HepG2 (cell line): ENCODE results near the gene FAM83C. TPM values are rescaled to one million over a fixed set of nuclear protein-coding genes. Genes with fewer than 3 reads are reported as not detected.

Source experiments
- BATF2 ChIP-seq: sonication (generic); formaldehyde crosslinking; IDR thresholded peaks from 2 replicates; pipeline ENCODE4 v1.8.0; 2022; ENCODE audit warnings: mild to moderate bottlenecking, missing genetic modification reagents, moderate library complexity
- DBP ChIP-seq: sonication (generic); formaldehyde crosslinking; IDR thresholded peaks from 2 replicates; pipeline ENCODE4 v1.4.0; 2020; ENCODE audit warnings: missing genetic modification reagents; ENCODE audit errors: not compliant biosample characterization
- DMTF1 ChIP-seq: sonication (generic); formaldehyde crosslinking; IDR thresholded peaks from 2 replicates; pipeline ENCODE4 v1.4.0; 2020; ENCODE audit warnings: mild to moderate bottlenecking, missing genetic modification reagents
- FLYWCH1 ChIP-seq: sonication (generic); formaldehyde crosslinking; IDR thresholded peaks from 2 replicates; pipeline ENCODE4 v1.8.1; 2023; ENCODE audit warnings: mild to moderate bottlenecking, missing genetic modification reagents
- FOXA3 ChIP-seq: IDR thresholded peaks from 2 replicates; pipeline ENCODE4 v1.6.1; 2016; ENCODE audit warnings: missing genetic modification reagents, missing compliant biosample characterization
- GATA4 ChIP-seq: sonication (generic); IDR thresholded peaks from 2 replicates; pipeline ENCODE4 v1.6.1; 2016; ENCODE audit warnings: antibody characterized with exemption, low read depth, borderline replicate concordance
- HNRNPUL1 ChIP-seq: fragments of 200-400 bp; formaldehyde crosslinking; IDR thresholded peaks from 2 replicates; pipeline ENCODE4 v1.6.1; 2017; ENCODE audit warnings: low read depth, mild to moderate bottlenecking, low read length, moderate library complexity
- HOXD1 ChIP-seq: sonication (generic); formaldehyde crosslinking; IDR thresholded peaks from 2 replicates; pipeline ENCODE4 v1.5.0; 2020; ENCODE audit warnings: missing genetic modification reagents
- MXD1 ChIP-seq: sonication (generic); formaldehyde crosslinking; IDR thresholded peaks from 2 replicates; pipeline ENCODE4 v1.4.0; 2020; ENCODE audit warnings: mild to moderate bottlenecking, missing genetic modification reagents
- NFKBIZ ChIP-seq: IDR thresholded peaks from 2 replicates; pipeline ENCODE4 v1.6.1; 2018; ENCODE audit warnings: missing genetic modification reagents, missing compliant biosample characterization
- RARG ChIP-seq: sonication (generic); formaldehyde crosslinking; IDR thresholded peaks from 2 replicates; pipeline ENCODE4 v1.4.0; 2020; ENCODE audit warnings: low read depth, mild to moderate bottlenecking, missing genetic modification reagents
- SP140L ChIP-seq: sonication (generic); formaldehyde crosslinking; IDR thresholded peaks from 2 replicates; pipeline ENCODE4 v1.4.0; 2020; ENCODE audit warnings: missing genetic modification reagents, borderline replicate concordance
- TGIF2 ChIP-seq: IDR thresholded peaks from 2 replicates; pipeline ENCODE4 v1.6.1; 2016; ENCODE audit warnings: control low read depth, missing compliant biosample characterization
- THAP8 ChIP-seq: sonication (generic); formaldehyde crosslinking; IDR thresholded peaks from 2 replicates; pipeline ENCODE4 v1.5.1; 2020; ENCODE audit warnings: missing genetic modification reagents, mild to moderate bottlenecking, borderline replicate concordance
- ZBTB38 ChIP-seq: sonication (generic); formaldehyde crosslinking; IDR thresholded peaks from 2 replicates; pipeline ENCODE4 v1.5.1; 2020; ENCODE audit warnings: mild to moderate bottlenecking, missing genetic modification reagents
- ZNF143 ChIP-seq: sonication (generic); formaldehyde crosslinking; IDR thresholded peaks from 2 replicates; pipeline ENCODE4 v1.4.0; 2020; ENCODE audit warnings: missing genetic modification reagents
- ZNF564 ChIP-seq: sonication (generic); formaldehyde crosslinking; IDR thresholded peaks from 2 replicates; pipeline ENCODE4 v1.8.1; 2023; ENCODE audit warnings: mild to moderate bottlenecking, missing genetic modification reagents
- ZNF703 ChIP-seq: sonication (generic); formaldehyde crosslinking; IDR thresholded peaks from 2 replicates; pipeline ENCODE4 v1.5.1; 2020; ENCODE audit warnings: missing genetic modification reagents, mild to moderate bottlenecking, moderate library complexity, borderline replicate concordance
- ZNF780A ChIP-seq: sonication (generic); formaldehyde crosslinking; IDR thresholded peaks from 2 replicates; pipeline ENCODE4 v1.8.0; 2022; ENCODE audit warnings: mild to moderate bottlenecking, missing genetic modification reagents, moderate library complexity
- polyA plus RNA-seq, 8 experiments: library from polyadenylated mRNA; depleted of rRNA in 3 of 8; stranded (reverse) in 7 of 8; unstranded in 1 of 8; fragments of >200 nt; fragmentation: Illumina TruSeq in 4 of 8; extraction: Trizol in 4 of 8; gene quantifications; 2 replicates each; pipeline versions ENCODE4 v1.2.1 to v1.2.3, GENCODE V29; 2011 to 2016; ENCODE audit warnings: low read depth in 4 of 8, missing spikeins in 1 of 8, mixed read lengths in 1 of 8; ENCODE audit not compliant: insufficient read depth in 1 of 8
- total RNA-seq, 5 experiments: library from RNA; depleted of rRNA; stranded (reverse); fragments of >200 nt; fragmentation: Illumina TruSeq; extraction: Trizol; gene quantifications; 2 replicates each; pipeline ENCODE4 v1.2.3, GENCODE V29; 2016; ENCODE audit warnings: low read depth in 1 of 5
- TF ChIP-seq, protein P1 (sequence below): sonication (generic); formaldehyde crosslinking; IDR thresholded peaks from 2 replicates; pipeline ENCODE4 v1.8.0; 2022; ENCODE audit warnings: mild to moderate bottlenecking, missing genetic modification reagents
- TF ChIP-seq, protein P2 (sequence below): sonication (generic); formaldehyde crosslinking; IDR thresholded peaks from 2 replicates; pipeline ENCODE4 v1.9.0; 2021; ENCODE audit warnings: missing genetic modification reagents, mild to moderate bottlenecking, borderline replicate concordance

Gene FAM83C
- total and polyA plus RNA-seq, 2 of the 13 experiments (the other 11 are each of a cell fraction or from before 2014, with no cell fraction given), result 0.04 TPM; not detected in 1

DNA sequence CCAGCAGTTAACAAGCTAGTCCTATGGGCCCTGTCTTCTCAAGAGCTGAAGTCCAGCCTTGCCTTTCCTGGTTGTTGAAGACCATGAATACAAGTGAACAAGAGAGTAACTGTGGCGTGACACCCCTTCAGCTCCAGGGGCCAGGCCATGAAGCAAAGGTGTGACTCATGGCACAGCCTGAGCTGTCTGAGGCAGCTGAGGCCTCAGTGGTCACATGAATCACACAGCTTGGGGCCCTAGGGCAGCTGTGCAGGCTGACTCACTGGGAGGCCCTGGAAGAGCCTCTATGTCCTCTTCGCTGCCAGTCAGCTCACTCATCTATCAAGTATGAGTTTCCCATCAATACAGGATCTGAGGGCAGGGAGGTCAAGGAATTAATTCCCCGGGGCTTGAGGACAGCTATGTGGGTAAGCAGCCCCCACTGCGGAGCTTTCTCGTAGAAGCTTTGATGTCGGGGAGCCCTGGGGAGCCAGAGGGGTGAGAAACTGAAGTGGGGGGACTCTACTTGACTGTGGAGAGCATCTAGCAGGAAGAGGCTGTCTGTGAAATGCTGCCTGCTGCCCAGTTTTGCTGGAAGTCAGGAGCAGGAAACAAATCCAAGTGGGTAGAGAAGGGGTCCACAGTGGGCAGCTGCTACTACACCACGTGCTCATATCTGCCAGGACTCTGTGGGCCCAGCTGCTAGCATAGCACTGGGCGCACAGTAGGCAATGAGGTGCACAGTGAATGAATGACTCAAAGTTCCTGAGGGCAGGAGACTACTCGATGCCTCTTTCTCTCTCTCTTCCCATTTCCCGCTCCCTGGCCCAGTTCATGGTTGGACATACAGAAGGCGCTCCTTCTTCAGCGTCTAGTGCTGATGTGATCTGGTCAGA, 13.7 kb upstream of the FAM83C start (continued):
- TF ChIP-seq, protein P1, sequence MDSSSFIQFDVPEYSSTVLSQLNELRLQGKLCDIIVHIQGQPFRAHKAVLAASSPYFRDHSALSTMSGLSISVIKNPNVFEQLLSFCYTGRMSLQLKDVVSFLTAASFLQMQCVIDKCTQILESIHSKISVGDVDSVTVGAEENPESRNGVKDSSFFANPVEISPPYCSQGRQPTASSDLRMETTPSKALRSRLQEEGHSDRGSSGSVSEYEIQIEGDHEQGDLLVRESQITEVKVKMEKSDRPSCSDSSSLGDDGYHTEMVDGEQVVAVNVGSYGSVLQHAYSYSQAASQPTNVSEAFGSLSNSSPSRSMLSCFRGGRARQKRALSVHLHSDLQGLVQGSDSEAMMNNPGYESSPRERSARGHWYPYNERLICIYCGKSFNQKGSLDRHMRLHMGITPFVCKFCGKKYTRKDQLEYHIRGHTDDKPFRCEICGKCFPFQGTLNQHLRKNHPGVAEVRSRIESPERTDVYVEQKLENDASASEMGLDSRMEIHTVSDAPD (CRISPR knock-in tag), result no peak
- TF ChIP-seq THAP8 (no peak), FLYWCH1 (CRISPR knock-in tag) (no peak), HNRNPUL1 (no peak), TGIF2 (CRISPR knock-in tag) (peak; percentile 61; the same call in 1 of the 2 replicates), DBP (no peak), HOXD1 (CRISPR knock-in tag) (no peak), ZNF564 (CRISPR knock-in tag) (no peak), NFKBIZ (CRISPR knock-in tag) (no peak), RARG (no peak; the same call in 1 of the 2 replicates), ZNF703 (no peak), ZNF143 (CRISPR knock-in tag) (0 out of 2 replicates have a peak, but pooled peaks have one; percentile 34), ZBTB38 (no peak; the same call in 1 of the 2 replicates), FOXA3 (CRISPR knock-in tag) (peak; percentile 74), DMTF1 (CRISPR knock-in tag) (no peak), MXD1 (no peak), ZNF780A (CRISPR knock-in tag) (no peak), BATF2 (CRISPR knock-in tag) (no peak), SP140L (no peak), GATA4 (no peak)
- TF ChIP-seq, protein P2, sequence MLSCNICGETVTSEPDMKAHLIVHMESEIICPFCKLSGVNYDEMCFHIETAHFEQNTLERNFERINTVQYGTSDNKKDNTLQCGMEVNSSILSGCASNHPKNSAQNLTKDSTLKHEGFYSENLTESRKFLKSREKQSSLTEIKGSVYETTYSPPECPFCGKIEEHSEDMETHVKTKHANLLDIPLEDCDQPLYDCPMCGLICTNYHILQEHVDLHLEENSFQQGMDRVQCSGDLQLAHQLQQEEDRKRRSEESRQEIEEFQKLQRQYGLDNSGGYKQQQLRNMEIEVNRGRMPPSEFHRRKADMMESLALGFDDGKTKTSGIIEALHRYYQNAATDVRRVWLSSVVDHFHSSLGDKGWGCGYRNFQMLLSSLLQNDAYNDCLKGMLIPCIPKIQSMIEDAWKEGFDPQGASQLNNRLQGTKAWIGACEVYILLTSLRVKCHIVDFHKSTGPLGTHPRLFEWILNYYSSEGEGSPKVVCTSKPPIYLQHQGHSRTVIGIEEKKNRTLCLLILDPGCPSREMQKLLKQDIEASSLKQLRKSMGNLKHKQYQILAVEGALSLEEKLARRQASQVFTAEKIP (CRISPR knock-in tag), result no peak
